Stomach (tissue), 19 donors: ENCODE results near the gene TAF11L6. TPM values are rescaled to one million over a fixed set of nuclear protein-coding genes. Genes with fewer than 3 reads are reported as not detected.
"Not testable (repeated sequence)": the region's sequence is repeated elsewhere in the genome, so short reads cannot be mapped to it uniquely, and the experiment has no call there.

Experiments
- DNase-seq, 2 donors: peaks; one replicate each; pipeline versions ENCODE4 v3.0.0 to v3.0.0-alpha.2; 2013 to 2019
- H3K27ac ChIP-seq, 5 donors: fragments of 200-600 bp in 4 of 5; sonication (generic) in 4 of 5; one replicate each; pipeline ENCODE4 v1.5.1; 2013 to 2019; ENCODE audit warnings: mild to moderate bottlenecking in 1 of 5, moderate library complexity in 1 of 5
- H3K27me3 ChIP-seq, 3 donors: fragments of 200-600 bp; sonication (generic); one replicate each; pipeline ENCODE4 v1.5.1; 2017 to 2019; ENCODE audit warnings: mixed run types in 1 of 3
- H3K36me3 ChIP-seq, 4 donors: fragments of 200-600 bp; sonication (generic); 1 replicate in 3 of 4; 2 replicates in 1 of 4; pipeline ENCODE4 v1.5.1; 2016 to 2019
- H3K4me1 ChIP-seq, 4 donors: fragments of 200-600 bp; sonication (generic); one replicate each; pipeline ENCODE4 v1.5.1; 2016 to 2019
- H3K4me3 ChIP-seq, 4 donors: fragments of 200-600 bp; sonication (generic) in 3 of 4; one replicate each; pipeline ENCODE4 v1.5.1; 2016 to 2019; ENCODE audit warnings: mild to moderate bottlenecking in 1 of 4
- H3K9me3 ChIP-seq, 4 donors: fragments of 200-600 bp; sonication (generic); one replicate each; pipeline ENCODE4 v1.5.1; 2016 to 2019
- EP300 ChIP-seq: sonication (generic); formaldehyde crosslinking; IDR thresholded peaks from one replicate; pipeline ENCODE4 v1.6.1; 2017; ENCODE audit warnings: antibody characterized with exemption
- POLR2A ChIP-seq, 4 donors: fragments of 450-650 bp; IDR thresholded peaks; one replicate each; pipeline ENCODE4 v1.6.1; 2016; ENCODE audit warnings: antibody characterized with exemption in 4 of 4, control low read depth in 2 of 4, mild to moderate bottlenecking in 1 of 4, moderate library complexity in 1 of 4
- POLR2AphosphoS5 ChIP-seq, 3 donors: sonication (generic); formaldehyde crosslinking; IDR thresholded peaks; one replicate each; pipeline ENCODE4 v1.6.1; 2016; ENCODE audit warnings: antibody characterized with exemption in 3 of 3
- WGBS, 5 donors: extraction: QIAGEN DNeasy Blood & Tissue Kit in 3 of 5; methylation state at CpG; one replicate each; pipeline versions ENCODE4 v1.1.5 to v1.1.7; 2013 to 2018; 5-methylcytosine and 5-hydroxymethylcytosine counted together
- intact Hi-C: fragments of 100-400 bp; cut with DNase I; formaldehyde crosslinking; loops from one replicate; pipeline ENCODE4 v1.15.1; 2023; ENCODE audit warnings: low total_unique reads
- long read RNA-seq, 10 donors: transcript quantifications; one replicate each; lab custom pipeline, GENCODE V29; 2026
- polyA plus RNA-seq, 3 donors: library from polyadenylated mRNA; stranded (reverse); fragments of 200-250 nt; gene quantifications; one replicate each; pipeline ENCODE4 v1.2.3, GENCODE V29; 2013
- total RNA-seq, 5 donors: library from RNA; depleted of rRNA; stranded (reverse); fragments of >200 nt; gene quantifications; one replicate each; pipeline versions ENCODE4 v1.1.0 to v1.2.3, GENCODE V29; 2014 to 2016
- TF ChIP-seq, protein P1 (sequence below), 7 experiments: fragments of 450-650 bp in 4 of 7; fragments of 200-600 bp in 3 of 7; sonication (generic) in 3 of 7; IDR thresholded peaks; one replicate each; pipeline ENCODE4 v1.5.1; 2016 to 2019; ENCODE audit warnings: antibody characterized with exemption in 7 of 7, control low read depth in 2 of 7, mild to moderate bottlenecking in 1 of 7
- donor health status: healthy with polysubstance abuse.
- donor health status: Bipolar disorder and iron deficiency.
- donor health status: healthy.

Gene TAF11L6
- total RNA-seq (not detected), polyA plus RNA-seq (not detected)
- long read RNA-seq, donor 1 = 0 reads
- long read RNA-seq, donor 2 = 0 reads
- long read RNA-seq, donor 3 = 0 reads
- long read RNA-seq, donor 4 = 0 reads
- long read RNA-seq, donor 5 = 0 reads
- long read RNA-seq, donor 6 = 0 reads
- long read RNA-seq, donor 7 = 0 reads
- long read RNA-seq, donor 8 = 0 reads
- long read RNA-seq, donor 9 = 0 reads
- long read RNA-seq, donor 10 = 0 reads

DNA sequence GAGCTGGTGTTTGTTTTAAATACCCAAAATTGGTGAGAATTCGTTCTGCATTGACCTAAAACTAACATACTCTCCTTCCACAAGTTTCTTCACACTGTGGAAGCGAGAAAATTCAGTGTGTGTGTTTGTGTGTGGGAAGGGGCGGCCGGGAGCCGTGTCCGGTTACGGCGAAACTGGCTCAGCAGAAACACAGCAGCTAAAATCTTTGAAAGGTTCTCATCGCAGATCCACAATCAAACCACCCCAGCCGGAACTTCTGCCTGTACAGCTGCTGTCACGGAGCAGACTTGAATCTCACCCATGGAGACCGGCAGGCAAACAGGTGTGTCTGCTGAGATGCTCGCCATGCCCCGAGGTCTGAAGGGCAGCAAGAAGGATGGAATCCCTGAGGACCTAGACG, at the start of gene TAF11L6:
TSS of gene TAF11L6 (plus strand) at position 301 of the 400 bp plus-strand sequence.
- H3K4me1 ChIP-seq, H3K27me3 ChIP-seq, H3K9me3 ChIP-seq, intact Hi-C loops, H3K36me3 ChIP-seq, DNase-seq, H3K27ac ChIP-seq, H3K4me3 ChIP-seq: not testable (repeated sequence)
- no CpG with 5 or more reads among the region's 15 CpGs for WGBS, 5 donors

- H3K4me1 ChIP-seq = no peaks in the 10 kb centered on the region
- no peaks in the 10 kb centered on the region for H3K36me3 ChIP-seq
- intact Hi-C loops = no loop called here
- H3K9me3 ChIP-seq = no peaks in the 10 kb centered on the region
- TF ChIP-seq, protein P1, sequence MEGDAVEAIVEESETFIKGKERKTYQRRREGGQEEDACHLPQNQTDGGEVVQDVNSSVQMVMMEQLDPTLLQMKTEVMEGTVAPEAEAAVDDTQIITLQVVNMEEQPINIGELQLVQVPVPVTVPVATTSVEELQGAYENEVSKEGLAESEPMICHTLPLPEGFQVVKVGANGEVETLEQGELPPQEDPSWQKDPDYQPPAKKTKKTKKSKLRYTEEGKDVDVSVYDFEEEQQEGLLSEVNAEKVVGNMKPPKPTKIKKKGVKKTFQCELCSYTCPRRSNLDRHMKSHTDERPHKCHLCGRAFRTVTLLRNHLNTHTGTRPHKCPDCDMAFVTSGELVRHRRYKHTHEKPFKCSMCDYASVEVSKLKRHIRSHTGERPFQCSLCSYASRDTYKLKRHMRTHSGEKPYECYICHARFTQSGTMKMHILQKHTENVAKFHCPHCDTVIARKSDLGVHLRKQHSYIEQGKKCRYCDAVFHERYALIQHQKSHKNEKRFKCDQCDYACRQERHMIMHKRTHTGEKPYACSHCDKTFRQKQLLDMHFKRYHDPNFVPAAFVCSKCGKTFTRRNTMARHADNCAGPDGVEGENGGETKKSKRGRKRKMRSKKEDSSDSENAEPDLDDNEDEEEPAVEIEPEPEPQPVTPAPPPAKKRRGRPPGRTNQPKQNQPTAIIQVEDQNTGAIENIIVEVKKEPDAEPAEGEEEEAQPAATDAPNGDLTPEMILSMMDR (IDR thresholded peaks at IDR 0.05) = no peak
- TF ChIP-seq POLR2AphosphoS5 (IDR thresholded peaks at IDR 0.05) (no peak), POLR2A (IDR thresholded peaks at IDR 0.05) (no peak), EP300 (no peak)
- WGBS, 5 donors = 70 to 85% (median 72%) methylated on average over 4 of the region's 4 CpGs
- no peak overlapping the region for H3K27ac ChIP-seq
- no peaks in the 10 kb centered on the region for H3K27me3 ChIP-seq
- no peak overlapping the region for H3K4me3 ChIP-seq
- no peak for DNase-seq
Measured at GRCh38 chr5:17481378-17481777, 47.1 kb upstream of the TAF11L6 start.

GRCh38 chr5:17482790-17483189, 45.7 kb upstream of the TAF11L6 start:
- Histone ChIP-seq H3K4me3 (no peak overlapping the region), H3K27me3 (no peaks in the 10 kb centered on the region), H3K9me3 (no peaks in the 10 kb centered on the region), H3K27ac (no peak overlapping the region), H3K36me3 (no peaks in the 10 kb centered on the region), H3K4me1 (no peaks in the 10 kb centered on the region)
- no peak for TF ChIP-seq POLR2A (IDR thresholded peaks at IDR 0.05)
- TF ChIP-seq POLR2AphosphoS5 (IDR thresholded peaks at IDR 0.05) = no peak
- TF ChIP-seq EP300 = no peak
- TF ChIP-seq, protein P1 (IDR thresholded peaks at IDR 0.05) = no peak
- intact Hi-C loops = no loop called here
- WGBS, 5 donors = 65 to 93% (median 73%) methylated on average over 2 of the region's 2 CpGs
- DNase-seq = no peak

DNA sequence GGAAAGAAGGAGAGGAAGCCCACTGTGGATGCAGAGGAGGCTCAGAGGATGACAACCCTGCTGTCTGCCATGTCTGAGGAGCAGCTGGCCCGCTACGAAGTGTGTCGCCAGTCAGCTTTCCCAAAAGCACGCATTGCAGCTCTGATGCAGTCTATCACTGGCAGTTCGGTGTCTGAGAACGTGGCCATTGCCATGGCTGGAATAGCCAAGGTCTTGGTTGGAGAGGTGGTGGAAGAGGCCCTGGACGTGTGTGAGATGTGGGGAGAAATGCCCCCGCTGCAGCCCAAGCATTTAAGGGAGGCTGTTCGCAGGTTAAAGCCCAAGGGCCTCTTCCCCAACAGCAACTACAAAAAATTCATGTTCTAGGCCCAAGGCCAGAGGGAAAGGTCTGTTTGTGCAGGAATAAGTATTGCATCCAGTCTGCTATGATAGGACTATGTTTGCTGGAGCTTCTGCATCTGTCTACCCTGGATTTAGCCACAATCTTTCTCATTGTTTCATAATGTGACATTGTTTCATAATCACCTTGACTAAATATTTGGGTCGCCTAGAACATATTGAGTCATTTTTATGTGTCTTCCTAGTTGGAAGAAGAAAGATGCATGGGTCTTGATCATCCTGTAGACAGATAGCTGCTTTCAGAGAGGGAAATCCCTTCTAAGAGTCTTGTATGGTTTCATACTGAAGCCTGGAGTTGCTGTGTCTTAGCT, 41.9 kb upstream of the TAF11L6 start:
- H3K27me3 ChIP-seq, H3K9me3 ChIP-seq, H3K4me1 ChIP-seq, DNase-seq, H3K36me3 ChIP-seq, H3K27ac ChIP-seq, H3K4me3 ChIP-seq, intact Hi-C loops: not testable (repeated sequence)
- WGBS, 5 donors = 89 to 94% (median 91%) methylated on average over 10 of the region's 10 CpGs

DNA sequence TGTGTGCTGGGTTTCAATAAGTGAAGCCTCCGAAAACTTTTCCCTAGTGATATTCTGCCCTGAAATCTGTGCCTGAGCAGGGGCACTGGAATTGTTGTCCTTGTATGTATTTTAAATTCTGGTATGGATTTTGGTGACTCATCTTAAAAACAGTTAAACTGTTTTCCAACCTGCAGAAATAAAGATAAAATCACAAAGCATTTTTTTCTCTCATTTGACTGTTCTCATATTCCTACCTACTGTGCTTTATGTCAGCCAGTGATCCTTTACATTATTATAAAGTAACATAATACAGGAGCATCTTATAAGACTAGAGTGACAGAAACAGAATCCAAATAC, 41.3 kb upstream of the TAF11L6 start:
- TF ChIP-seq, protein P1 (IDR thresholded peaks at IDR 0.05) = no peak
- TF ChIP-seq POLR2AphosphoS5 (IDR thresholded peaks at IDR 0.05) = no peak
- H3K27ac ChIP-seq = no peak overlapping the region
- no peaks in the 10 kb centered on the region for H3K9me3 ChIP-seq
- no peaks in the 10 kb centered on the region for H3K36me3 ChIP-seq
- 90 to 95% (median 93%) methylated on average over 1 of the region's 1 CpG for WGBS, 5 donors
- intact Hi-C loops = no loop called here
- no peak for DNase-seq
- no peaks in the 10 kb centered on the region for H3K27me3 ChIP-seq
- no peak overlapping the region for H3K4me3 ChIP-seq
- no peaks in the 10 kb centered on the region for H3K4me1 ChIP-seq

- H3K27ac ChIP-seq, intact Hi-C loops, H3K4me3 ChIP-seq, H3K4me1 ChIP-seq, DNase-seq, H3K9me3 ChIP-seq, H3K27me3 ChIP-seq, H3K36me3 ChIP-seq: not testable (repeated sequence)
- WGBS, 5 donors = 95 to 97% (median 96%) methylated on average over 13 to 23 of the region's 23 CpGs
Measured at GRCh38 chr5:17491257-17491656, 37.2 kb upstream of the TAF11L6 start.
